GM19351 (cell line): ENCODE measurements around the gene ZFTA.
A peak's percentile ranks its signal among the peaks of the same experiment; 100 is the strongest.
"Not testable (repeated sequence)": the region's sequence is repeated elsewhere in the genome, so short reads cannot be mapped to it uniquely, and the experiment has no call there.

Source experiments
- ATAC-seq: cut with Tn5 transposase; IDR thresholded peaks from one replicate; pipeline ENCODE4 v1.9.1; 2021; ENCODE audit warnings: mild to moderate bottlenecking, moderate library complexity; ENCODE audit not compliant: unreplicated experiment

Gene ZFTA

GRCh38 chr11:63768237-63769041 lies at the start of gene ZFTA:
Gene ZFTA (minus strand): TSS chr11:63768775. CDS start chr11:63768622, 153 bp downstream.
- peak; percentile 54 for ATAC-seq

- ATAC-seq = no peak
These were observed 49.4 kb upstream of the ZFTA start for GRCh38 chr11:63817758-63818498.

- no peak for ATAC-seq
These were observed 48.2 kb upstream of the ZFTA start for GRCh38 chr11:63816732-63817131.

- no peak for ATAC-seq
These were observed 47.6 kb upstream of the ZFTA start for GRCh38 chr11:63816166-63816565.

GRCh38 chr11:63814383-63814736 lies 45.8 kb upstream of the ZFTA start:
- ATAC-seq = no peak

- peak; percentile 41 for ATAC-seq
These were observed 45.2 kb upstream of the ZFTA start for GRCh38 chr11:63813563-63814382.

GRCh38 chr11:63813035-63813562 lies 44.5 kb upstream of the ZFTA start, which contains the start of gene SPINDOC:
Gene SPINDOC (plus strand): TSS chr11:63813456. CDS start chr11:63813687, 231 bp downstream.
- ATAC-seq = peak; percentile 79

GRCh38 chr11:63811522-63811921 lies 42.9 kb upstream of the ZFTA start:
- ATAC-seq = no peak

GRCh38 chr11:63810383-63810782 lies 41.8 kb upstream of the ZFTA start:
- ATAC-seq = not testable (repeated sequence)

GRCh38 chr11:63805844-63806415 lies 37.4 kb upstream of the ZFTA start:
- ATAC-seq = no peak

- no peak for ATAC-seq
These were observed 35.7 kb upstream of the ZFTA start for GRCh38 chr11:63804259-63804658.

- ATAC-seq = no peak
These were observed 34.3 kb upstream of the ZFTA start for GRCh38 chr11:63802637-63803414.

- ATAC-seq = no peak
These were observed 32.3 kb upstream of the ZFTA start for GRCh38 chr11:63800921-63801320.

- no peak for ATAC-seq
These were observed 26.5 kb upstream of the ZFTA start for GRCh38 chr11:63795066-63795465.

GRCh38 chr11:63793161-63793560 lies 24.6 kb upstream of the ZFTA start:
- ATAC-seq = no peak

- no peak for ATAC-seq
These were observed 23.1 kb upstream of the ZFTA start for GRCh38 chr11:63791495-63792167.

- ATAC-seq = no peak
These were observed 17.2 kb upstream of the ZFTA start for GRCh38 chr11:63785823-63786222.

- no peak for ATAC-seq
These were observed 15.5 kb upstream of the ZFTA start for GRCh38 chr11:63783925-63784592.

- ATAC-seq = no peak
These were observed 14.2 kb upstream of the ZFTA start for GRCh38 chr11:63782749-63783148.
